ENCODE measurements around the gene CLPTM1L.

CLPTM1L gene

DNA sequence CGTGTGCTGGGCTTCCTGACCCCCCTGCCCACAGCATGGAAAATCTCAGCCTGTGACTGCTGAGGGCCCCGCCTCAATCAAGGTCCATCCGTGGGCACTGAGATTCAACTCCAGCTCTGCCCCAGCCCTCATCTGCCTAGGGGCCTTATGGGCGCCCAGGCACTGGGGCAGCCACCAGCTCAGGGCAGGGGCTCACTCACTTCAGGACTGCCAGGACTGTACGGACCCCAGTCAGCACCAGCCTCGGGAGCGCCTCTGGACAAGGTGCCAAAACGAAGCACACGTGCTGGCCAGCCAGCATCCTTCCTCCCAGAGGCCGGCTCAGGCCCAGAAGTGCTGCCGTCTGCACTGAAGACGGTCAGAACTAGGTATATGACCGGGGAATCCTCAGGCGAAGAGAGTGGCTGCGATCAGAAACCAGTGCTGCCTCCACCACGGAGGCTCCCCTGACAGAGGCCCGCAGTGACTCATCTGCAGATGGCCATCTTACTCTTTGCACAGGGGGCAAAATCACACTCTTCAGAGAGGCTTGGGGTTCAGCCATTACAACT lies 19.6 kb downstream of the CLPTM1L start:
- H3K4me3 ChIP-seq (ENCODE audit: control insufficient read depth, low read depth, low read length), result no peak overlapping the region
- DNase-seq (ENCODE audit: low read depth), result no peak
- TF ChIP-seq, protein P1, sequence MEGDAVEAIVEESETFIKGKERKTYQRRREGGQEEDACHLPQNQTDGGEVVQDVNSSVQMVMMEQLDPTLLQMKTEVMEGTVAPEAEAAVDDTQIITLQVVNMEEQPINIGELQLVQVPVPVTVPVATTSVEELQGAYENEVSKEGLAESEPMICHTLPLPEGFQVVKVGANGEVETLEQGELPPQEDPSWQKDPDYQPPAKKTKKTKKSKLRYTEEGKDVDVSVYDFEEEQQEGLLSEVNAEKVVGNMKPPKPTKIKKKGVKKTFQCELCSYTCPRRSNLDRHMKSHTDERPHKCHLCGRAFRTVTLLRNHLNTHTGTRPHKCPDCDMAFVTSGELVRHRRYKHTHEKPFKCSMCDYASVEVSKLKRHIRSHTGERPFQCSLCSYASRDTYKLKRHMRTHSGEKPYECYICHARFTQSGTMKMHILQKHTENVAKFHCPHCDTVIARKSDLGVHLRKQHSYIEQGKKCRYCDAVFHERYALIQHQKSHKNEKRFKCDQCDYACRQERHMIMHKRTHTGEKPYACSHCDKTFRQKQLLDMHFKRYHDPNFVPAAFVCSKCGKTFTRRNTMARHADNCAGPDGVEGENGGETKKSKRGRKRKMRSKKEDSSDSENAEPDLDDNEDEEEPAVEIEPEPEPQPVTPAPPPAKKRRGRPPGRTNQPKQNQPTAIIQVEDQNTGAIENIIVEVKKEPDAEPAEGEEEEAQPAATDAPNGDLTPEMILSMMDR (conservative IDR thresholded peaks at IDR 0.05; ENCODE audit: control insufficient read depth, insufficient read depth, low read depth, low read length), result no peak

GRCh38 chr5:1324719-1325190 lies 20.1 kb downstream of the CLPTM1L start:
- no peak for DNase-seq (ENCODE audit: low read depth)
- H3K4me3 ChIP-seq (ENCODE audit: control insufficient read depth, low read depth, low read length), result no peak overlapping the region
- TF ChIP-seq, protein P1 (conservative IDR thresholded peaks at IDR 0.05; ENCODE audit: control insufficient read depth, insufficient read depth, low read depth, low read length), result no peak

DNA sequence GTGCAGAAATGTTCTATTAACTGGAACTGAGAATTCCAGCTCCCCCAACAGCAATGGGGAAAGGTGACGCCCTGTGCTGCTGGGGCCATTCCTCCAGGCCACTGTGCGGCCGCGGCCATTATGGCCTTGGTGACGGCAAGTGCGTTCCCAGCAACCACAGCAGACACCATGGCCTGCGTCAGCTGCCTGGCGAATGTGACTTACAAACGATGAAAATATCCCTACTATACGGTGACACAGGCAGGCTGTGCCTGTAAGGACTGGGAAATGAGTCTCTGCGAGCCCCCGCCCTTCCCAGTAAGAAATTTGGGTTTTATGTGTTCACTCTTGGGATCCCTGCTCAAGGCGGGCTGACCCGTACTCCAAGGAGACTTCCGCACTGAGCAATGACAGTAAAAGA lies 20.6 kb downstream of the CLPTM1L start:
- no peak for DNase-seq (ENCODE audit: low read depth)
- TF ChIP-seq, protein P1 (conservative IDR thresholded peaks at IDR 0.05; ENCODE audit: control insufficient read depth, insufficient read depth, low read depth, low read length), result no peak
- no peak overlapping the region for H3K4me3 ChIP-seq (ENCODE audit: control insufficient read depth, low read depth, low read length)

DNA sequence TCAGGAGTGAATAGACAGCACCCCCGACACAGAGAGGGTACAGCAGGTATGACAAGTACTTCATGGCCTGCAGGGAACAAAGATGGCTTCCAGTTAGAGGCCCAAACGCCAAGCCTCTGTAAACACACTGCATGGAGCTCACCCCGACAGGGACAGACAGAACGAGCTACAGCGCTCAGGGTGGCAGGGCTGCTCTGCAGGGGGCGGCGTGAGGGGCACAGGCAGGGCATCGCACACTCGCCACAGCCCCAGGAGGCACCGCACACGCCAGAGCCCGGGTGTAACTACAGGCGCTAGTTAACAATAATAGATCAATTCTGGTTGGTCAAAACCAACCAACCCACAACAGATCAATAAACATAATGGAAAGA lies 21.1 kb downstream of the CLPTM1L start:
- TF ChIP-seq, protein P1 (conservative IDR thresholded peaks at IDR 0.05; ENCODE audit: control insufficient read depth, insufficient read depth, low read depth, low read length), result no peak
- DNase-seq (ENCODE audit: low read depth), result no peak
- H3K4me3 ChIP-seq (ENCODE audit: control insufficient read depth, low read depth, low read length), result no peak overlapping the region

DNA sequence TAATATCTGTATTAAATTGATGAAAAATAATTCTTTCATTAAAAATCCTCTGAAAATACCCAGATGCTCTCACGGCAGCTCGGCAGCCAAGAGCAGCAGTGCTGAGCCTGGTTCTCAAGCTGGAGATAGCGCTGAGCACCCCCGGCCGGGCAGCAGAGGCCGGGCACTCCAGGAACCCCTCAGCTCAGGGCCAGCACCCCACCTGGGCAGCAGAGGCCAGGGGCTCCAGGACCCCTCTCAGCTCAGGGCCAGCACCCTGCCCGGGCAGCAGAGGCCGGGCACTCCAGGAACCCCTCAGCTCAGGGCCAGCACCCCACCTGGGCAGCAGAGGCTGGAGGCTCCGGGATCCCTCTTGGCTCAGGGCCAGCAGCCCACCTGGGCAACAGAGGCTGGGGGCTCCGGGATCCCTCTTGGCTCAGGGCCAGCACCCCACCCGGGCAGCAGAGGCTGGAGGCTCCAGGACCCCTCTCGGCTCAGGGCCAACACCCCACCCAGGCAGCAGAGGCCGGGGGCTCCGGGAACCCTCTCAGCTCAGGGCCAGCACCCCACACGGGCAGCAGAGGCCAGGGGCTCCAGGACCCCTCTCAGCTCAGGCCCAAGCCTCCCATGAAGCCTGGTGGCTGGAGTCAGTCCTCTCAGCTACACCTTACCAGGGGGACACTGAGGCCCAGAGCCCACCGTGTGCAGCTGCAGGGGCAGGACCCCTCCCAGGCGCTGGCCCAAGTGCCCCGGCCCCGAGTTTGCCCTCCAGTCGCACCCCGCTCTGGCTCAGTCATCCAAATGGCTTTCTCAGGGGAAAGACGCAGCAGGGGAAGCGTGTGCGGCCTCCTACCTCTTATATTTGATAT lies 21.7 kb downstream of the CLPTM1L start:
- no peak overlapping the region for H3K4me3 ChIP-seq (ENCODE audit: control insufficient read depth, low read depth, low read length)
- DNase-seq (ENCODE audit: low read depth), result no peak
- TF ChIP-seq, protein P1 (conservative IDR thresholded peaks at IDR 0.05; ENCODE audit: control insufficient read depth, insufficient read depth, low read depth, low read length), result no peak

GRCh38 chr5:1322036-1322900 lies 22.6 kb downstream of the CLPTM1L start:
- no peak for DNase-seq (ENCODE audit: low read depth)
- TF ChIP-seq, protein P1 (conservative IDR thresholded peaks at IDR 0.05; ENCODE audit: control insufficient read depth, insufficient read depth, low read depth, low read length), result no peak
- no peak overlapping the region for H3K4me3 ChIP-seq (ENCODE audit: control insufficient read depth, low read depth, low read length)
